ENCODE results near the gene RFNG. TPM values are rescaled to one million over a fixed set of nuclear protein-coding genes. Genes with fewer than 3 reads are reported as not detected.

The RFNG gene
- total RNA-seq, 1 experiment from 2014 or later, result 37.9 TPM

DNA sequence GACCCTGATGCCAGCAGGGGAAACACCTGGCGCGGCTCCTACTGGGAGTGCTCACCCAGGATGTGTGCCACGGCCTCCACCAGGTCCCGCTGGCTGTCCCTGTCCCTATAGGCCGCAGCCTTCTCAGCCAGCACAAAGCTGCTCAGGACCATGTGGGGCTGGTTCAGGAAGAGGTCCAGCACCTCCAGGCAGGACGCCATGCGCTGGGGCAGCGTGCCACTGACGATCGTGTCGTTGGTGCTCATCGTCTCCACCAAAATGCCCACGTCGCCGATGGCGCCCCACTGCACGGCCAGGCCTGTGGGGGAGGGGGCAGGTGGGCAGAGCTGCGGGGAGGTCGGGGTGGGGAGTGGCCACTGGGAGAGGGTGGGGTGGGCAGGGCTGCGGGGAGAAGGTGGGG, 29.9 kb upstream of the RFNG start:
- H3K27me3 Mint-ChIP-seq (ENCODE audit: insufficient read depth, unreplicated experiment), result no peaks in the 10 kb centered on the region
- TF ChIP-seq, protein P1, sequence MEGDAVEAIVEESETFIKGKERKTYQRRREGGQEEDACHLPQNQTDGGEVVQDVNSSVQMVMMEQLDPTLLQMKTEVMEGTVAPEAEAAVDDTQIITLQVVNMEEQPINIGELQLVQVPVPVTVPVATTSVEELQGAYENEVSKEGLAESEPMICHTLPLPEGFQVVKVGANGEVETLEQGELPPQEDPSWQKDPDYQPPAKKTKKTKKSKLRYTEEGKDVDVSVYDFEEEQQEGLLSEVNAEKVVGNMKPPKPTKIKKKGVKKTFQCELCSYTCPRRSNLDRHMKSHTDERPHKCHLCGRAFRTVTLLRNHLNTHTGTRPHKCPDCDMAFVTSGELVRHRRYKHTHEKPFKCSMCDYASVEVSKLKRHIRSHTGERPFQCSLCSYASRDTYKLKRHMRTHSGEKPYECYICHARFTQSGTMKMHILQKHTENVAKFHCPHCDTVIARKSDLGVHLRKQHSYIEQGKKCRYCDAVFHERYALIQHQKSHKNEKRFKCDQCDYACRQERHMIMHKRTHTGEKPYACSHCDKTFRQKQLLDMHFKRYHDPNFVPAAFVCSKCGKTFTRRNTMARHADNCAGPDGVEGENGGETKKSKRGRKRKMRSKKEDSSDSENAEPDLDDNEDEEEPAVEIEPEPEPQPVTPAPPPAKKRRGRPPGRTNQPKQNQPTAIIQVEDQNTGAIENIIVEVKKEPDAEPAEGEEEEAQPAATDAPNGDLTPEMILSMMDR (IDR thresholded peaks at IDR 0.05; ENCODE audit: unreplicated experiment), result no peak
- CTCF ChIA-PET, result no interaction called here
- H3K4me1 Mint-ChIP-seq (ENCODE audit: insufficient read depth, unreplicated experiment), result no peaks in the 10 kb centered on the region
- H3K9me3 Mint-ChIP-seq (ENCODE audit: unreplicated experiment), result no peaks in the 10 kb centered on the region
- peaks cover 87% of the 10 kb centered on the region for H3K36me3 Mint-ChIP-seq (ENCODE audit: insufficient read depth, unreplicated experiment)
- POLR2A ChIA-PET, result interaction anchor here (1.0 kb wide), 1 partner anchor 53 kb away, joined by 3 read pairs; no protein-coding TSS in a partner anchor
- BruUV-seq (replicated peaks), result no TSS peak
- no peak overlapping the region for H3K4me3 Mint-ChIP-seq (ENCODE audit: unreplicated experiment)
- intact Hi-C loops (cut with micrococcal nuclease), result no loop called here
- no peak overlapping the region for H3K27ac Mint-ChIP-seq (ENCODE audit: low read depth, unreplicated experiment)
- DNase-seq (ENCODE audit: unreplicated experiment), result no peak

DNA sequence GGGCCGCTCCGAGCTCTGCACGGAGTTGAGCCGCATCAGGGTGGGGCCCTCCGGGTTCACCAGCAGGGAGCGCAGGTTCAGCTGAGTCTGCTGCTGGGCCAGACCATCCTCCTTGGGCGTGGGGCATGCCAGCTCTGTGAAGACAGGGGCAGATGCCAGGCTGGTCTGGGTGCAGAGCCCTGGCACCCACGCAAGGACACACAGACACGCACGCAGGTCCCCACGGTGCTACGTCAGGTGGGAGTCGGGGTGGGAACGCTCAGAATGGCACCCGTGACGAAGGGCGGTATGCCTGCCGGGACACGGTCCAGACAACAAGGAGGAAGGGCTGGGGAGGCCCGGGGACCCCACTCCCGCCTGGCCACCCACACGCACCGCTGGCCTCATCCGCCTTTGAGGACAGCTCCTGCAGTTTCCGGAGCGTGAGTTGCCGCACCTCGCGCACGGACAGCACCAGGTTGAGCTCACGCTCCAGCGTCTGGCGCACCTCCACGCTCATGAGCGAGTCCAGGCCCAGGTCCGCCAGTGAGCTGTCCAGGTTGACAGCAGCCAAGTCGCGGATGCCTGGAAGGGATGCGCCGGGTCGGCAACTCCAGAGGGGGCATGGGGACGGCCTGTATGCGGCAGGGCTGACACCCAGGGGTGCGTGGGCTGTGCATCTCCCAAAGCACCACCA, 29.3 kb upstream of the RFNG start:
- Mint-ChIP-seq H3K27me3 (ENCODE audit: insufficient read depth, unreplicated experiment) (no peaks in the 10 kb centered on the region), H3K4me3 (ENCODE audit: unreplicated experiment) (no peak overlapping the region), H3K9me3 (ENCODE audit: unreplicated experiment) (no peaks in the 10 kb centered on the region), H3K27ac (ENCODE audit: low read depth, unreplicated experiment) (no peak overlapping the region), H3K4me1 (ENCODE audit: insufficient read depth, unreplicated experiment) (no peaks in the 10 kb centered on the region), H3K36me3 (ENCODE audit: insufficient read depth, unreplicated experiment) (peaks cover 92% of the 10 kb centered on the region)
- BruUV-seq (replicated peaks), result no TSS peak
- TF ChIP-seq, protein P1 (IDR thresholded peaks at IDR 0.05; ENCODE audit: unreplicated experiment), result no peak
- intact Hi-C loops (cut with micrococcal nuclease), result no loop called here
- no peak for DNase-seq (ENCODE audit: unreplicated experiment)
- ChIA-PET POLR2A (interaction anchor here (1.0 to 1.8 kb wide), 2 partner anchors 8 to 53 kb away, joined by 3 to 6 read pairs; no protein-coding TSS in a partner anchor), CTCF (interaction anchor here (1.2 kb wide), 1 partner anchor 25 kb away, joined by 3 read pairs; no protein-coding TSS in a partner anchor)

DNA sequence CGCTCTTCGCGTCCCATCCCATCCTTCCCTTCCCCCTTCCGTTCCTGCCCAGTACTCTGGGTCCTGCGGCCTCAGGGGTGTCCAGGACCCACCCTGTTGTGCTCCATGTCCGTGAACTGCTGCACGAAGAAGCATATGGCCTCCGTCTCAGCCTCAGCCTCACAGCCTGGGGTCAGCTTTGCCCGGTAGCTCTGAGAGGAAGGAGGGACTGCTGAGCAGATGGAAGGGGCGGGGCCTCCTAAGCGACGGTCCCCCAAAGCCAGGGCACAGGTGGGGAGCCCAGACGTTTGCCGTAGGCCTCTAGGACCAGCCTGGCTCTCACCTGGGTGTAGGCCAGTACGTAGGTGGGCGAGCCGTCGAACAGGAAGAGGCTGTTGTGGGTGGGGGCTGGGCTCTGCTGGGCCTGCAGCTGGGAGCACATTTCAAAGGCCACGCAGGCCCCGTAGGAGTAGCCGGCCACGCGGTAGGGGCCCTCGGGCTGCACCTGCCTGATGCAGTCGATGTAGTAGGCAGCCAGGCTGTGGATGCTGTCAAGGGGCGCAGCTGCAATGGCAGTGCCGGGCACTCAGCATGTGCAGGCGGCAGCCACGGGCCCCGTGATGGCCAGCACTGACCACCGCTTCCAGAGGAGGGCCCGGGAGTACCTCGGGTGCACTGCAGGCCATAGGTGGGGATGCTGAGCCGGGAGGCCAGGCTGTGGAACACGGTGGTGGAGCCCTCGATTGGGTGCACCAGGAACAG, 28.6 kb upstream of the RFNG start:
- Mint-ChIP-seq H3K4me3 (ENCODE audit: unreplicated experiment) (no peak overlapping the region), H3K36me3 (ENCODE audit: insufficient read depth, unreplicated experiment) (peaks cover 91% of the 10 kb centered on the region), H3K27ac (ENCODE audit: low read depth, unreplicated experiment) (no peak overlapping the region), H3K27me3 (ENCODE audit: insufficient read depth, unreplicated experiment) (no peaks in the 10 kb centered on the region), H3K4me1 (ENCODE audit: insufficient read depth, unreplicated experiment) (no peaks in the 10 kb centered on the region), H3K9me3 (ENCODE audit: unreplicated experiment) (no peaks in the 10 kb centered on the region)
- ChIA-PET POLR2A (interaction anchor here (1.0 to 1.8 kb wide), 2 partner anchors 9 to 54 kb away, joined by 3 to 6 read pairs; no protein-coding TSS in a partner anchor), CTCF (interaction anchor here (1.2 kb wide), 1 partner anchor 26 kb away, joined by 3 read pairs; no protein-coding TSS in a partner anchor)
- no TSS peak for BruUV-seq (replicated peaks)
- DNase-seq (ENCODE audit: unreplicated experiment), result no peak
- intact Hi-C loops (cut with micrococcal nuclease), result no loop called here
- TF ChIP-seq, protein P1 (IDR thresholded peaks at IDR 0.05; ENCODE audit: unreplicated experiment), result no peak

DNA sequence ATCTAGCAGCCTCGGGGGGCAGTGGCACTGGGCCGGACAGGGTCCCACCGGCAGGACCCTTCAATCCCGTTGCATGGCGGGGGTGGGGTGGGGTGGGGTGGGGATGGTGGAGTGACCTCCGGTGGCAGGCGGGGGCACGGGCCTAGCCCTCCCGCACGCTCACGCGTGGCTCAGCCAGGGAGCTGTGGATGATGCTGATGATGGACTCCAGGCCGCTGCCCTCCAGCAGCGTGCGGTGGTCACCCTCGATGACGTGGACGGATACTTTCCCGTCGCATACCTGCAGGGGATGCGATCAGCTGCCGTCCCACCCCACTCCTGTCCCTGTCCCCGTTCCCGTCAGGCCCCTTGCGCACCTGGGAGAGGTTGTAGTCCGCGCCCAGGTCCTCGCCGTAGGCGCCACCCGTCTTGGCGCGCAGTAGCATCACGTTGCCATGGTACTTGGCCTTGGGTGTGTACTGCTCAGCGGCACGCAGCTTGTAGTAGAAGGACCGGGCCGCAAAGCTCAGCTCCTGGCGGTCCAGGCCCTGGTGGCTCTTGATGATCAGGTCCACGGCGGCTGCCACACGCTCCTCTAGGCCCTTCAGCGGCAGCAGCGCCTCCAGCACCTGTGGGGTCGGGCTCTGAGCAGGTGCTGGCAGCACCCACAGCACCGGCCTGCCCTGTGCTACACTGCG, 27.5 kb upstream of the RFNG start:
- H3K9me3 Mint-ChIP-seq (ENCODE audit: unreplicated experiment), result no peaks in the 10 kb centered on the region
- H3K4me1 Mint-ChIP-seq (ENCODE audit: insufficient read depth, unreplicated experiment), result no peaks in the 10 kb centered on the region
- intact Hi-C loops (cut with micrococcal nuclease), result no loop called here
- no TSS peak for BruUV-seq (replicated peaks)
- H3K36me3 Mint-ChIP-seq (ENCODE audit: insufficient read depth, unreplicated experiment), result peaks cover 83% of the 10 kb centered on the region
- H3K4me3 Mint-ChIP-seq (ENCODE audit: unreplicated experiment), result no peak overlapping the region
- TF ChIP-seq, protein P1 (IDR thresholded peaks at IDR 0.05; ENCODE audit: unreplicated experiment), result no peak
- no peak for DNase-seq (ENCODE audit: unreplicated experiment)
- H3K27ac Mint-ChIP-seq (ENCODE audit: low read depth, unreplicated experiment), result no peak overlapping the region
- ChIA-PET POLR2A (interaction anchor here (0.8 to 1.8 kb wide), 3 partner anchors 8 to 14 kb away, joined by 3 to 6 read pairs (median 3); partner anchors contain the start of gene DUS1L), CTCF (interaction anchor here (0.5 to 0.7 kb wide), 3 partner anchors 15 to 43 kb away, joined by 3 to 4 read pairs (median 4); no protein-coding TSS in a partner anchor)
- H3K27me3 Mint-ChIP-seq (ENCODE audit: insufficient read depth, unreplicated experiment), result no peaks in the 10 kb centered on the region
